Coronary artery (tissue), 2 donors: ENCODE measurements around the gene LOXL1.

Experiments
- DNase-seq: peaks from one replicate; pipeline ENCODE4 v3.0.0-alpha.2; 2017; ENCODE audit warnings: low spot score
- H3K27ac ChIP-seq, 2 donors: fragments of 200-600 bp; sonication (generic); one replicate each; pipeline ENCODE4 v1.5.1; 2016 to 2019
- H3K4me3 ChIP-seq: fragments of 200-600 bp; sonication (generic); 2 replicates; pipeline ENCODE4 v1.5.1; 2016; ENCODE audit warnings: mild to moderate bottlenecking, moderate library complexity
- TF ChIP-seq, protein P1 (sequence below): fragments of 200-600 bp; sonication (generic); IDR thresholded peaks from one replicate; pipeline ENCODE4 v1.5.1; 2019; ENCODE audit warnings: antibody characterized with exemption

Gene LOXL1

GRCh38 chr15:73991726-73992593 lies 65.7 kb downstream of the LOXL1 start, which contains the start of gene STOML1:
Gene STOML1, minus strand, starts transcription at chr15:73992295. Its CDS starts 72 bp downstream, at chr15:73992223.
- Histone ChIP-seq H3K27ac (peak within 1 kb of the TSS; percentile 75 to 93), H3K4me3 (peak within 1 kb of the TSS; percentile 94)
- peak; percentile 93 for DNase-seq
- TF ChIP-seq, protein P1, sequence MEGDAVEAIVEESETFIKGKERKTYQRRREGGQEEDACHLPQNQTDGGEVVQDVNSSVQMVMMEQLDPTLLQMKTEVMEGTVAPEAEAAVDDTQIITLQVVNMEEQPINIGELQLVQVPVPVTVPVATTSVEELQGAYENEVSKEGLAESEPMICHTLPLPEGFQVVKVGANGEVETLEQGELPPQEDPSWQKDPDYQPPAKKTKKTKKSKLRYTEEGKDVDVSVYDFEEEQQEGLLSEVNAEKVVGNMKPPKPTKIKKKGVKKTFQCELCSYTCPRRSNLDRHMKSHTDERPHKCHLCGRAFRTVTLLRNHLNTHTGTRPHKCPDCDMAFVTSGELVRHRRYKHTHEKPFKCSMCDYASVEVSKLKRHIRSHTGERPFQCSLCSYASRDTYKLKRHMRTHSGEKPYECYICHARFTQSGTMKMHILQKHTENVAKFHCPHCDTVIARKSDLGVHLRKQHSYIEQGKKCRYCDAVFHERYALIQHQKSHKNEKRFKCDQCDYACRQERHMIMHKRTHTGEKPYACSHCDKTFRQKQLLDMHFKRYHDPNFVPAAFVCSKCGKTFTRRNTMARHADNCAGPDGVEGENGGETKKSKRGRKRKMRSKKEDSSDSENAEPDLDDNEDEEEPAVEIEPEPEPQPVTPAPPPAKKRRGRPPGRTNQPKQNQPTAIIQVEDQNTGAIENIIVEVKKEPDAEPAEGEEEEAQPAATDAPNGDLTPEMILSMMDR, result peak; percentile 94

DNA sequence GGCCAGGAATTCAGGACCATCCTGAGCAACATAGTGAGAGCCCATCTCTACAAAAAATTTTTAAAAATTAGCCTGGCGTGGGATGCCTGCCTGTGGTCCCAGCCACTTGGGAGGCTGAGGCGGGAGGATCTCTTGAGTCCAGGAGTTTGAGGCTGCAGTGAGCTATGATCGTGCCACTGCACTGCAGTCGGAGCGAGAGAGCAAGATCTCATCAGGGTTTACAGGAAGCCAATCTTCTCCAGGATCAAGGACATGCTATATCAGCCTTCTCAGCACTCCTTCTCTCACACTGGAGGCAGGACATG lies 66.3 kb downstream of the LOXL1 start:
- H3K27ac ChIP-seq, result peak overlapping the region in 1 of 2 donors; percentile 93
- peak overlapping the region; percentile 94 for H3K4me3 ChIP-seq
- DNase-seq, result no peak
- TF ChIP-seq, protein P1, result no peak

- DNase-seq, result no peak
- TF ChIP-seq, protein P1, result no peak
- peak overlapping the region; percentile 94 for H3K4me3 ChIP-seq
- peak overlapping the region in 1 of 2 donors; percentile 97 for H3K27ac ChIP-seq
Observed at GRCh38 chr15:73993211-73993994, 67.1 kb downstream of the LOXL1 start.

GRCh38 chr15:73994413-73994883 lies 68.2 kb downstream of the LOXL1 start, which contains the start of gene PML:
Gene PML, plus strand, starts transcription at chr15:73994716. Its CDS starts 97 bp downstream, at chr15:73994813.
- TF ChIP-seq, protein P1, result no peak
- peak within 1 kb of the TSS; percentile 93 for H3K4me3 ChIP-seq
- peak; percentile 98 for DNase-seq
- H3K27ac ChIP-seq, result peak within 1 kb of the TSS; percentile 87 to 97

- no peak for DNase-seq
- Histone ChIP-seq H3K4me3 (peak overlapping the region; percentile 93), H3K27ac (peak overlapping the region; percentile 87 to 97)
- TF ChIP-seq, protein P1, result no peak
Observed at GRCh38 chr15:73994912-73995622, 68.8 kb downstream of the LOXL1 start.

DNA sequence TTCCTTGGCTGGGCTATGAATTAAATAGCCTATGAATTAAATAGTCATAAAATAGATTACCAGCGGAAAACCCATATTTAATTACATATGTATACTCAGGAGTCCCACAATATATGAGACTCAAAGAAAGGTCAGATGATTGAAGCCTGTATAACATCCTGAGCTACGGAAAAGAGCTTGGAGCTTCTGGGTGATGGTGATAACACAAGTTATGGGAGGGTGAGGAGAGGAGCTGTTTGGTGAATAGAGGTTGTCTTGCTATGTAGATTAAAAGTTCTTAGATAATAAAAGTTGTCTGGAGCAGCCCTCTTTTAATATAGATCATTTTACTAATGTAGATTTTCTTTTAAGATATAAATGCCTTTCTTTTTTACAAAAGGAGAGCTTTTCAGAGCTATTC lies 70.0 kb downstream of the LOXL1 start:
- DNase-seq, result no peak
- H3K4me3 ChIP-seq, result peak overlapping the region; percentile 93
- TF ChIP-seq, protein P1, result no peak
- H3K27ac ChIP-seq, result peak overlapping the region in 1 of 2 donors; percentile 97
